Ectodermal cell (in vitro differentiated cells): ENCODE results near the gene RIC1.
"Not testable (repeated sequence)": the region's sequence is repeated elsewhere in the genome, so short reads cannot be mapped to it uniquely, and the experiment has no call there.

ENCODE experiments used
- H3K27ac ChIP-seq: 2 replicates; pipeline ENCODE4 v1.7.0; 2013; ENCODE audit warnings: mild to moderate bottlenecking, low read depth, low read length; ENCODE audit not compliant: insufficient read depth, poor library complexity, severe bottlenecking
- H3K27me3 ChIP-seq: 2 replicates; pipeline ENCODE4 v1.7.0; 2013; ENCODE audit warnings: mild to moderate bottlenecking, low read length; ENCODE audit not compliant: insufficient read depth, control insufficient read depth, poor library complexity, severe bottlenecking
- H3K36me3 ChIP-seq: one replicate; pipeline ENCODE4 v1.7.0; 2013; ENCODE audit warnings: low read length; ENCODE audit not compliant: control insufficient read depth, insufficient read depth
- H3K4me1 ChIP-seq: one replicate; pipeline ENCODE4 v1.7.0; 2013; ENCODE audit warnings: low read length; ENCODE audit not compliant: control insufficient read depth, insufficient read depth
- H3K4me3 ChIP-seq: 2 replicates; pipeline ENCODE4 v1.7.0; 2013; ENCODE audit warnings: low read depth, low read length, control low read depth; ENCODE audit not compliant: insufficient read depth
- H3K9me3 ChIP-seq: 2 replicates; pipeline ENCODE4 v1.7.0; 2013; ENCODE audit warnings: mild to moderate bottlenecking, low read length, moderate library complexity; ENCODE audit not compliant: control insufficient read depth
- whole genome bisulfite sequencing, 2 experiments: methylation state at CpG; one replicate each; pipeline ENCODE4 v1.1.7; 2013; ENCODE audit warnings: missing lambda C conversion rate in 2 of 2; 5-methylcytosine and 5-hydroxymethylcytosine counted together

Gene RIC1

DNA sequence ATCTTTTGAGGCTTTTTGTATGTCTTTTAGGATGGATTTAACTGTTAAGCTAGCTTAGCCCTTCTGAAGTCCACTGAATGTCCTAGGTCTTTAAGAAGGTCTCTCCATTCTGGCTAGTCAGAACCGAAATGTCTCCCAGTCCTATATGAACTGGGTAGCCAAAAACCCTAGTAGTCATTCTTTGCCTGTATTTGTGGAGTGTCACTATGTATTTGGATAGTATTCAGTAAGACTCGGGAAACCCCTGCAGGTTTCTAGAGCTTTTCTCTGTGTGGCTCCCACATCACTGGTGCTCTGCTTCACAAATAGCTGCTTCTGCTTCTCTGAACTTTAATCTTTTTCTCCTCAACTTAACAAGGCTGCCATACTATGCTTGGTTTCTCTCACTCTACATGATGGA is 68.0 kb downstream of the RIC1 start:
- no peak overlapping the region for H3K27ac ChIP-seq
- H3K36me3 ChIP-seq = no peaks in the 10 kb centered on the region
- no peaks in the 10 kb centered on the region for H3K4me1 ChIP-seq
- no peaks in the 10 kb centered on the region for H3K9me3 ChIP-seq
- WGBS, 2 experiments = 90 to 93% methylated on average over 2 of the region's 2 CpGs
- no peak overlapping the region for H3K4me3 ChIP-seq
- H3K27me3 ChIP-seq = no peaks in the 10 kb centered on the region

DNA sequence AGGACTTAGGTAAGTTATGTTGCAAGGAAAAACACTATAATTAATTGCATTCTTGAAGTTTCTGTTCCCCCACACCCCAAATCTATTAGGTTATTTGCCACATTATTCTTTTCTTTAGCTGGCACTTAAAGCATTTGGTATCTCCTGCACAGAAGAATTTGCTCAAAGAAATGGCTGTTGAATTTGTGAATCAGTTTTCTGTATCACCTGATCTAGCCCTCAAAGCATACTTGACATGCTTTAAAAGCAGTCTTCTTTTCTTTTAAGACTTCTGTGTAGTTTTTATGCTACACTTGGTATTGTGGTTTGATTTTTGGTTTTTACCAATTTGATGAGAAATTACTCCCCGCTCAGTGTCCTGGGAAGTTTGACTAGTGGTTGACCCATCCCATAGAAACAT is 69.1 kb downstream of the RIC1 start:
- WGBS, 2 experiments = 100% methylated on average over 1 of the region's 1 CpG; no CpG with 5 or more reads in 1 of the 2 experiments
- Histone ChIP-seq H3K4me1 (no peaks in the 10 kb centered on the region), H3K27me3 (no peaks in the 10 kb centered on the region), H3K4me3 (no peak overlapping the region), H3K36me3 (no peaks in the 10 kb centered on the region), H3K9me3 (no peaks in the 10 kb centered on the region), H3K27ac (no peak overlapping the region)

DNA sequence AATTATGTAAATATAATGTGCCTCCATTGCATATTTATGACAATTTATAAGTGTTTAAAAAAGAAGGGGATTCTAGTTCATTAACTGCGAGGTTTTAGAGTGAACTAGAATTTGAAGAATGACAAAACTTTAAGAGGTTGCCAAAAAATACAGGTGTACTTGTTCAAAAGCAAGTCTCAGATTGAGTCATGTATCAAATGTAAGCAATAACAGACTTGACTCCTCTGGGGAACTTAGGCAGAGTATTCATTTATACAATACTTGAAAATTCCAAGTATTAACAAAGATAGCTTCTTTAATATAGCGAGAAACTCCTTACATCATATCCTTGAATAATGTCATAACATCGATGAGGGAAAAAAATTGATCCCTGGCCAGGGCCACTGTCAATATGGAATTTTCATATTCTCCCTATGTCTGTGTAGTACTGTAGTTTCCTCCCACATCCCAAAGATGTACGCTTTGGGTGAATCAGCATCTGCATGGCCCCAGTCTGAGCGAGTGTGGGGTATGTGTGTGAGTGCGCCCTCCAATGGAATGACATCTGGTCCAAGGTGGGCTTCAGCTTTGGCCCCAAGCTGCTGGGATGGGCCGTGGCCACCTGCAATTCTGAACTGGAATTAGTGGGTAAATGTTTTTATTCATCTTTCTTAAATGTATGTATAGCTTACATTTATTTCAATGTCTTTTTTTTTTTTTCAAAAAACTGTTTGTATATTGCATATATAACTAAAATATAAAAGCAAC is 70.1 kb downstream of the RIC1 start:
- WGBS, 2 experiments = 95 to 97% methylated on average over 6 to 7 of the region's 7 CpGs
- Histone ChIP-seq H3K36me3 (no peaks in the 10 kb centered on the region), H3K27ac (no peak overlapping the region), H3K9me3 (no peaks in the 10 kb centered on the region), H3K4me3 (no peak overlapping the region), H3K4me1 (no peaks in the 10 kb centered on the region), H3K27me3 (no peaks in the 10 kb centered on the region)

DNA sequence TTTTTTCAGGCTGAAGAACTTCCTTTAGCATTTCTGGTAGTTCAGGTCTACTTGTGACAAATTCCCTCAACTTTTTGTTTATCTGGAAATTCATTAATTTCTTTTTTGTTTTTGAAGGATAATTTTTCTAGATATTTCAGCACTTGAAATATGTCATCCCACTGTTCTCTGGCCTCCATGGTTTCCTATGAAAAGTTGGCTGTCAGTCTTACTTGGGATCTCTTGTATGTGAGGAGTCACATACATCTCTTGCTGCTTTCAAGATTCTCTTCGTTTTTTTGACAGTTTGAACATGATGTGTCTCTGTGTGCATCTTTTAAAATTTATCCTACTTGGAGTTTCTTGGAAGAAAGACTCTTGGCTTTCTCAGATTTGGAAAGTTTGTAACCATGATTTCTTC is 79.5 kb downstream of the RIC1 start:
- WGBS, 2 experiments = 83 to 100% methylated on average over 1 of the region's 1 CpG
- no peak overlapping the region for H3K27ac ChIP-seq

DNA sequence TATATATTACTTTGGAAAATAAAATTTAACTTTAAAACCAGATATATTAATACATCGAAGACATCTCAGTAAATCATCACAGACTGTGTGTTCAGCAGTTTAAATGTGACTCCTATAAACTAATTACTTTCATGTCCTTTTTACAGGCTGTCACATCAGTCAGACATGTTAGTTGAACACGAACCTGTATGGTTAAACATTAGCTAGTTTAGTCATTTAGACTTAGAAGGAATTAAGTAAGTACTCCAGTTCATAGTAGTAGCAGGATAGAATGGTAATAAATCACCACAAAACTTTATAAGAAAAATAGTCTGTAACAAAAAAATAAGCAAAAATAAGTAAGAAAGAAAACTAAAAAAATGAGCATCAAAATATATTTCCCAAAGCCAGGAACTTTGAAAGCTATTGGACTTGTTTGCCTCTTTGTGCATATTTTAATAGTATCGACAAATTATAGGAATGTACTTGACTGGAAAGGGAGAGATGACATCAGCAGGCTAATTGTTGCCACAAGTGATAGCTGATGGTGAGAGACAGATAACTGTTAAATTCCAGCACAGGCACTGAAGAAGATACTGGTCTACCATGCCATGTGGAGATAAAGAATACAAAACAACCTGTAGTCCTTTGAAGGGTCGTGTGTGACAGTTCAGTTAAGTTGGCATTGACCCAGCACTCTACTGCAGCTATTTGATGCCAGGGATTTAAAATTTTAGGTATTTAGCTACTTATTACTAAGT is 83.9 kb downstream of the RIC1 start:
- Histone ChIP-seq H3K4me3 (no peak overlapping the region), H3K27ac (no peak overlapping the region), H3K36me3 (no peaks in the 10 kb centered on the region), H3K4me1 (no peaks in the 10 kb centered on the region), H3K27me3 (no peaks in the 10 kb centered on the region), H3K9me3 (no peaks in the 10 kb centered on the region)
- WGBS, 2 experiments = 95 to 96% methylated on average over 3 to 4 of the region's 4 CpGs

More for the DNA sequence above, 79.5 kb downstream of the RIC1 start:
- no peaks in the 10 kb centered on the region for H3K36me3 ChIP-seq
- H3K9me3 ChIP-seq = no peaks in the 10 kb centered on the region
- H3K4me3 ChIP-seq = no peak overlapping the region
- H3K27me3 ChIP-seq = no peaks in the 10 kb centered on the region
- no peaks in the 10 kb centered on the region for H3K4me1 ChIP-seq

DNA sequence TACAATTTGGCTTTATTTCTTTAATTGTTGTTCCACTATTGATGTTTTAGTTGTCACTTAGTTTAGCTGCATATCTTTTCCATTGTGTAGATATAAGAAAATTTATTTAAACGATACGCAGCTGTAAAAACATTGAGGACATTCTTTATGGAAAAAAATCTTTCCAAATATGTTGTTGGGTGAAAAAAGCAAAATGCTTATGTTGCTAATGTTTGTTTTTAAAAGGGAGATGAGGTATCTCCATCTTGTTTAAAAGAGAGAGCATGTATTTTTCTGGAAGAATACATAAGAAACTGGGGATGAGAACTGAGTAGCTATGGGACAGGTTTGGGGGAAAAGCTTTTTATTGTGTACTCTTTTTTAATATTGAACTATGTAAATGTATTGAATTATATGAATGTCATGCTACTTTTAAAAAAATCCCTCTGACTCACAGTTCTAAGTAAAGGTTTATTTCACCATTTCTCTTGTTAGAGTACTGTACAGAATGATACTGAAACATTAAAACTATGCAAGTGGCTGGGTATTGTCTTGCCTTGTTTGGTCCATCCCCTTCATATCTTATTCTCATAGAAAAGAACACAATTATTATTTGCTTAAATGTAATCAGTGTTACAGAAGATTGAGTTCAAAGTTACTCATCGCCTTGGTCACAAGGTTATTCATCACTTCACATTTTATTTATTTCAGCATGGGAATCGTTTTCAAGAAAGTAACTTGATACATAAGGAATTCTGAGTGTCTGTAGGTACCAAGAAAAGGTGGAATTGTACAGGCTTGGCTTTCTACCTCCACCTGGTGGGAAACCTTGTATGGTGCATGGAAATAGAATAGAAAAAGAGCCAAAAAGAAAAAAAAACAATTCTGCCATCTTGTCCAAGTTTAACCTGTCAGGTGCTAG is 85.8 kb downstream of the RIC1 start:
- Histone ChIP-seq H3K27me3 (no peaks in the 10 kb centered on the region), H3K4me1 (no peaks in the 10 kb centered on the region), H3K4me3 (no peak overlapping the region), H3K27ac (no peak overlapping the region), H3K36me3 (no peaks in the 10 kb centered on the region), H3K9me3 (no peaks in the 10 kb centered on the region)
- 88 to 99% methylated on average over 3 to 4 of the region's 4 CpGs for WGBS, 2 experiments

DNA sequence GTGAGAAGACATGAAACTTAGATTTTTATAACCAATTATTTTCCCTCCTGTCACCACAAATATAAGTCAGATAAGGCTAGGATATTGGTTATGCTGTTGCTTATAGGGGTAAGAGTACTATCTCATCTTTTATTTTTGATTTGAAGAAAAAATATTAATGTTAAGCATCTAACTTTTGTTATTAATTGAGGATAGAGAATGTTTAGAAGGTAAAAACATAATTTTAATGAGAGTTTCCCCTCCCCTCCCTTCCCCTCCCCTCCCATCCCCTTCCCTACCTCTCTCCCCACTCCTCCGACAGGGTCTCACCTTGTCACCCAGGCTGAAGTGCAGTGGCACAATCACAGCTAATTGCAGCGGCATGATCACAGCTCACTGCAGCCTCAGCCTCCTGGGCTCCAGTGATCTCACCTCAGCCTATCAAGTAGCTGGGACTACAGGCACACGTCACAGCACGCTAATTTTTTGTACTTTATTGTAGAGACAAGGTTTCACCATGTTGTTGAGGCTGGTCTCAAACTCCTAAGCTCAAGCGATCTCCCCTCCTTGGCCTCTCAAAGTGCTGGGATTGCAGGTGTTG is 86.7 kb downstream of the RIC1 start:
- Histone ChIP-seq H3K4me3 (no peak overlapping the region), H3K9me3 (no peaks in the 10 kb centered on the region), H3K36me3 (no peaks in the 10 kb centered on the region), H3K27ac (no peak overlapping the region), H3K4me1 (no peaks in the 10 kb centered on the region), H3K27me3 (no peaks in the 10 kb centered on the region)
- 82 to 94% methylated on average over 5 of the region's 5 CpGs for WGBS, 2 experiments

DNA sequence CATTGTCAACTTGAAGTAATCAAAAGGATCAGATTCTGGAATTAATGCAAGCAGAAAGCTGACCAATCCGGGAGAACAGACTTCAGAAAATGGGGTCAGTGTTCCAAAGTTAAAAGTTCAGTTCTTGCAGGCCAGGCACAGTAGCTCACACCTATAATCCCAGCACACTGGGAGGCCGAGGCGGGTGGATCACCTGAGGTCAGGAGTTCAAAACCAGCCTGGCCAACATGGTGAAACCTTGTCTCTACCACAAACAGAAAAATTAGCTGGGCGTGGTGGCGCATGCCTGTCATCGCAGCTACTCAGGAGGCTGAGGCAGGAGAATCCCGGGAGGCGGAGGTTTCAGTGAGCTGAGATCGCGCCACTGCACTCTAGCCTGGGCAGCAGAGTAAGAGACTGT is 88.5 kb downstream of the RIC1 start:
- WGBS, 2 experiments = 94% methylated on average over 10 of the region's 10 CpGs
- not testable (repeated sequence) for H3K36me3 ChIP-seq, H3K27ac ChIP-seq, H3K4me1 ChIP-seq, H3K9me3 ChIP-seq, H3K4me3 ChIP-seq, H3K27me3 ChIP-seq

DNA sequence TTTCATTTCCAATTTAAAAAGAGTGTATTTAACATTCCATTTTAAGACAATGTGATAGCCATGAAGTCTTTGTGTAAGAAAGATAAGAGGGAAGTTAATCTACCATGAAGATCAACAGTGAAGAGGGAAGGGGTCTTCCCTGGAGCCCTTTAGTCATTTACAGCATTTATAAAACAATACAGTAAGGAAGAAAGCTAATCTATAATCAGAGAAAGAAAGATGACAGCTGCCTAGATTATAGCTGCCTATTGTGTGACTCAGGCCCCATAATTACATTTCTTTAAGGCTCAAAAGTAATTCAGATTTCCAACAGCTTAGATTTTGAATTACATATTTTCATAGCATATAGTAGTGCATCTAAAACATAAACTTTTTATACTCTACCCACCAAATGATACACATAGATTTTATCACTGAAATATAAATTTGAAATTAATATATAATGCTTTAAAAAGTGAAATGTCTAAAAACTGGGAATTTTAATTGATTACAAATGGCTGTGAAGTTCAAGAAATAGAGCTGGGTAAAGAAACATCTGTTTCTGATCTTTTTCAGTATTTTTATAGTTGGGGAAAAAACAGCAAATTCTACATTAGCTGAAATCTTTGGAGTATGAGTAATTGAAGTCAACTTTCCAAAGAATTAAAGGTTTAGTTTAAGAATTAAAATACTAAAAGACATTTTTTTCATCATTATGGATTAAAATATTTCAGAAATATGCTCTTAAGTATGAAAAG is 89.6 kb downstream of the RIC1 start:
- no peaks in the 10 kb centered on the region for H3K9me3 ChIP-seq
- H3K4me1 ChIP-seq = no peaks in the 10 kb centered on the region
- H3K36me3 ChIP-seq = peaks cover 8% of the 10 kb centered on the region
- H3K27ac ChIP-seq = no peak overlapping the region
- H3K4me3 ChIP-seq = no peak overlapping the region
- H3K27me3 ChIP-seq = no peaks in the 10 kb centered on the region
